HG02763 (cell line): ENCODE results near the gene GSTM1.
"Not testable (repeated sequence)": the region's sequence is repeated elsewhere in the genome, so short reads cannot be mapped to it uniquely, and the experiment has no call there.

ENCODE experiments used
- ATAC-seq: cut with Tn5 transposase; IDR thresholded peaks from one replicate; pipeline ENCODE4 v1.9.1; 2021; ENCODE audit warnings: mild to moderate bottlenecking, moderate library complexity; ENCODE audit not compliant: unreplicated experiment

GSTM1 gene

DNA sequence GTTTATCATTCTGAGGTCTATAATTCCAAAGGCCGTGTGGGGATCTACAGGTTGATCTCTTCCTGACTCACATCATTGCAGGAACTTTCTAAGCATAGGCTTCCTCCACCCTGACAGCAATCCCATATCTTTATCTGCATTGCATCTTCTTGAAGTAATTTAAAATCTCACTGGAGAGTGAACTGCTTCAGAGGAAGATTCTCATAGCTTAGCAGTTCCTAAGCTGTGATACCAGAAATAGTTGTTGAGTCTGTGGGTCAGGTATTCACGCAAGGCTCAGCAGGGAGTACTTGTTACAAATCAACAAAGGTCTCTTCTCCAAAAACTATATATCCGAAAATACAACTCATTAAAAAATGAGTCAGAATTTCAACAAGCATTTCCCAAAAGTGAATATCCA, 7.5 kb downstream of the GSTM1 start:
- not testable (repeated sequence) for ATAC-seq

DNA sequence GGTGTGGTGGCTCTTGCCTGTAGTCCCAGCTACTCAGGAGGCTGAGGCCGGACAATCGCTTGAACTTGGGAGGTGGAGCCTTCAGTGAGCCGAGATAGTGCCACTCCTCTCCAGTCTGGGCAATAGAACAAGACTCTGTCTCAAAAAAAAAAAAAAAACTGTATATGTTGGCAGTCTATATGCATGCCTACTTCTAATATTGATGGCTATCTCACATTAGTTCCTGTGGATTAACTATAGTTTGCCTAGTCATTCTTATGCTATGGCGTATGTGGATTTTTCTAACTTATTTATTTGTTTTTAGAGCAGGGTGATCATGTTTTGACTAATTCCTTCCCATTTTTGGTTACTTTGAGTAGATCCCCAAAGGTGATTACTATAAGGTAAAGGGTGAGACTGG, 9.4 kb downstream of the GSTM1 start:
- no peak for ATAC-seq

DNA sequence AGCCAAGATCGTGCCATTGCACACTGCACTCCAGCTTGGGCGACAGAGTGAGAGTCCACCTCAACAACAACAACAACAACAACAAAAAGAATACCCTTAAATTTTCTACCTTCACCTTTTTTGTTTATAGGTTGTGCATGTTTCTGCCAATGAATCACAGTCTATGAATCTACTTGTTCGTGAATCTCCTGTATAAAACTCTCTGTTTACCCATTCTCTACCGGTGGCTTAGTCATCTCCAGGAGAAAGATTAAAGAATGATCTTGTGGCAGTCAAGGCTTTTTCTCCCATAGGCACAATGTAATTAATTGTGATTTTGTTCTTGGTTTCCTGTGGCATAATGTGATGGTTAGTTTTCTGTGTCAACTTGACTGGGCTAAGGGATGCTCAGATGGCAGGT, 10.2 kb downstream of the GSTM1 start:
- ATAC-seq: not testable (repeated sequence)

DNA sequence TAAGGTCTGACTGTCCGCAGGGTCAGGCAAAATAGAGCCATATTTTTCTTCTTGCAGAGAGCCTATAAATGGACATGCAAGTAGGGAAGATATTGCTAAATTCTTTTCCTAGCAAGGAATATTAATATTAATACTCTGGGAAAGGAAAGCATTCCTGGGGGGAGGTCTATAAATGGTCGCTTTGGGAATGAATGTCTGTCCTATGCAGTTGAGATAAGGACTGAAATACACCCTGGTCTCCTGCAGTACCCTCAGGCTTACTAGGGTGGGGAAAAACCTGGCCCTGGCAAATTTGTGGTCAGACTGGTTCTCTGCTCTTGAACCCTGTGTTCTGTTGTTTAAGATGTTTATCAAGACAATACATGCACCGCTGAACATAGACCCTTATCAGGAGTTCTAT, 15.3 kb downstream of the GSTM1 start:
- ATAC-seq: not testable (repeated sequence)

DNA sequence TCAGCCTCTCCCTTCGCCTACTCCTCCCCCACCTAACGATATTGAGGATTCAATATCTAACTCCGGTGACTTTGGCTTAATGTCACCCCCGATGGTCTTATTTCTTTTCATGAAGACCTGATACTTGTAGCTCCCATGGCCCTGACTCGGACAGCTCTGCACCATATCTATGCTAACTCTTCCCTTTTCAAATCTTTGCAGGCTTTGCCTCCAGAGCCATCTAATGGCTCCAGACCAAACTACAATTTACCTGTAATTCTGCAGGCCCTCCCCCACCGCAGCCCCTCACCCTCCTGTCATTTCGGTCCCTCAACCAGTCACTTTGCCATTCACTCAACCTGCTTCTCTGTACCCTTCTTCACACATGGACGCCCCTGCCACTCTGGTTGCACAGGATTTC, 16.6 kb downstream of the GSTM1 start:
- ATAC-seq: no peak

DNA sequence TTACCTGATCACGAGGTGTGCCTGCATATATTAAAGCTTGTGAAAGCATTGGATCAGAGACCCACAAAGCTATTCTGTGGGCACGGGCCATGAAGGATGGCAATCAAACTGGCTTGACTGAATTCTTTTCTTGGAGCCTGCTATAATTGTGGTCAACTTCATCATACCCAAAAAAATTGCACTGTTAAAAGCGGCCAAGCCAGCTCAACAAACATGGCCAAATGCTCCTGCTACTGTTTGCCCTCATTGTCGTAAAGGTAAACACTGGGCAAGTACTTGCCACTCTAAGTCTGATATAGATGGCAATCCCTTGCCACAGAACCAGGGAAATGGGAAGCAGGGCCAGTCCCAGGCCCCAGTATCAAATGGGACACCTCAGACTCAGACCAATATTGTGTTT, 17.8 kb downstream of the GSTM1 start:
- ATAC-seq: no peak

DNA sequence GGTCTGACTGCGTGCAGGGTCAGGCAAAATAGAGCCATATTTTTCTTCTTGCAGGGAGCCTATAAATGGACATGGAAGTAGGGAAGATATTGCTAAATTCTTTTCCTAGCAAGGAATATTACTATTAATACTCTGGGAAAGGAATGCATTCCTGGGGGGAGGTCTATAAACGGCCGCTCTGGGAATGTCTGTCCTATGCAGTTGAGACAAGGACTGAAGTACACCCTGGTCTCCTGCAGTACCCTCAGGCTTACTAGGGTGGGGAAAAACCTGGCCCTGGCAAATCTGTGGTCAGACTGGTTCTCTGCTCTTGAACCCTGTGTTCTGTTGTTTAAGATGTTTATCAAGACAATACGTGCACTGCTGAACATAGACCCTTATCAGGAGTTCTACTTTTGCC, 21.3 kb downstream of the GSTM1 start:
- ATAC-seq: not testable (repeated sequence)

DNA sequence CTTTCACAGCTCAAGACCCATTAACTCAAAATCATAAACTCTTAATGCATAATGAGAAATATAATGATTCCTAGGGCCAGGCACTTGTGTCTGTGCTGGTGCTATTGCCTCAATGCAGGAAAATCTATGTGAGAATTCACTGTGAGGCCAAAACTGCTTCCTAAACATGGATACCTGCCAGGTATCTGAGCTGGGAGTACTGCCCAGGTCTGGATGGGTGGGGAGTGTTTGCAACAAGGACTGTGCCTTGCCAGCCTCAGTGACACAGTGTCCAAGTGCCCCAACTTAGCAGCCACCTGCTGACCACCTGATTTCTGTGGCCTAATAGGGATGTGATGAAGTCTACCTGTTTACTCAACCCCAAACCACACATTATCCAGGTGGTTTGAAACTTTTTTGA, 22.2 kb downstream of the GSTM1 start:
- ATAC-seq: not testable (repeated sequence)

DNA sequence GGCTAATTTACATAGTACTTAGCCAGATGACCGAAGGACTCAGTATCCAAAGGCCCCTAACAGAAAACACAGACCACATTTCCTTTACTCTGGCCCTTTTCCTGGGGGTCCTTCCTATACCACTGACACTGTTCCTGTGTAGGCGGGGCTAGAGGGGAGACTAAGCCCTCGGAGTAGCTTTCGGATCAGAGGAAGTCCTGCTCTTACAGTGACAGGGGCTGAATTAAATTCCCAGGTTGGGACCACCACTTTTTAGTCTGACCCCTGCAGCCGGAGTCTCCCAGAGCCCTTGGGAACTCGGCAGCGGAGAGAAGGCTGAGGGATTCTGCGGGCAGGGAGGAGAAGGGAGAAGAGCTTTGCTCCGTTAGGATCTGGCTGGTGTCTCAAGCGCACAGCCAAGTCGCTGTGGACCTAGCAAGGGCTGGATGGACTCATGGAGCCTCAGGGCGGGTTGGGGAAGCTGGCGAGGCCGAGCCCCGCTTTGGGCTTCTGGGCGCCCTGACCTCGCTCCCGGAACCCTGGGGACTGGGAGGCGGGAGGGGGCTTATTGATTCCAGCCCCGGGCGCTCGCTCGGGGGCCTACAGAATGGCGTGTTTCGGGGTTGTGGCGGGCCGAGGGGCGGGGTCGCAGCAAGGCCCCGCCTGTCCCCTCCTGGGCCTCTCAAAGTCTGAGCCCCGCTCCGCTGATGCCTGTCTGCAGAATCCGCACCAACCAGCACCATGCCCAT, 24.1 kb downstream of the GSTM1 start, which contains the start of gene GSTM5:
TSS of gene GSTM5 (plus strand) at position 659 of the 728 bp plus-strand sequence. CDS start at position 721, 62 bp downstream.
- not testable (repeated sequence) for ATAC-seq

DNA sequence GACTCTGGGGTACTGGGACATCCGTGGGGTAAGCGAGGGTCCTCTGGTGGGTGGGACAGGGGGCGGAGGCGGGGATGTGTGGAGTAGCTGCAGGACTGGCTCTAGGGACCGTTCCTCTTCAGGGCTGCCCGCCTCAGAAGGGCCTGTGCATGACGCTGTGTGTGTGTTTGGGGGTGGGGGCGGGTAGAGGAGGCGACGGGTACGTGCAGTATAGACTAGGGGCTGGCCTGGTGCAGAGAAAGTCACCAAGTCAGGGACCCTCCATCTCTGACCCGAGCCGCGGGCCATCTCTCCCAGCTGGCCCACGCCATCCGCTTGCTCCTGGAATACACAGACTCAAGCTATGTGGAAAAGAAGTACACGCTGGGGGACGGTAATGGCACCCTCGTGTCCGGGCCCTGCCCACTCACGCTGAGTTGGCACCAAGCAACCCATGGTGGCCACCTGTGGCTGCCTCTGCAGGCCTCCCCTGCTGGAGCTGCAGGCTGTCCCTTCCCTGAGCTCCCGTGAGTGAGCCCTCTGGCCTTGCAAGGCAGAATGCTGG, 24.8 kb downstream of the GSTM1 start:
- no peak for ATAC-seq

DNA sequence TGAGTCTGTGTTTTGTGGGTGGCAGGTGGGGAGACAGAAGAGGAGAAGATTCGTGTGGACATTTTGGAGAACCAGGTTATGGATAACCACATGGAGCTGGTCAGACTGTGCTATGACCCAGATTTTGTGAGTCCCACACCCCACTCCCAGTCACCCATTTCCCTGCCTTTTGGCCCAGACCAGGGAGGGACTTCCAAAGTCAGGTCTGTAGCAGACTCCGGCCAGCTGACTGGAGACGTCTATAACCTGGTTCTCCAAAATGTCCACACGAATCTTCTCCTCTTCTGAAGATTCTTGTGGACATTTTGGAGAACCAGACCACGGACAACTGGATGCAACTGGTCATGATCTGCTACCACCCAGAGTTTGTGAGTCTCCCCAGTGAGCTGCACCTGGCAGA, 26.0 kb downstream of the GSTM1 start:
- ATAC-seq: no peak

DNA sequence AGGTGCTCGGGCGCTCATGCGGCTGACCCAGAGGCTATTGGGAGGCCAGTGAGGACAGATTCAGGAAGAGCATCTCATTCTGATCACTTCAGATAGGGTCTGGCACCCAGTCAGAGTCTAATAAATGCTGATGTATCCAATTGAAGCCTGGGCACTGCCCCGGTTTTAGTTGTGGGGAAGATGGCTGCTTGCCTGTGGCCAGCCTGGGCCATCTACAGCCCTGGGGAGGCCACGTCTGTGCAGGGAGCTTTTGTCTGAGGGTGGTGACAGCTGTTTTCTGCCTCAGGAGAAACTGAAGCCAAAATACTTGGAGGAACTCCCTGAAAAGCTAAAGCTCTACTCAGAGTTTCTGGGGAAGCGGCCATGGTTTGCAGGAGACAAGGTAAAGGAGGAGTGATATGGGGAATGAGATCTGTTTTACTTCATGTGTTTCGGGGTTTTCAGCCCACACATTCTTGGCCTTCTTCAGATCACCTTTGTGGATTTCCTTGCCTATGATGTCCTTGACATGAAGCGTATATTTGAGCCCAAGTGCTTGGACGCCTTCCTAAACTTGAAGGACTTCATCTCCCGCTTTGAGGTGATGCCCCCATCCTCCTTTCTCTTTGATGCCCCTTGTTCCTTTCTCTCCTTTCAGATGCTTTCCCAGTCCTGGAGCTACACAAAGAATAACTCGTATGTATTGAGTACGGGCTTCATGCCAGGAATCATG, 27.2 kb downstream of the GSTM1 start:
- no peak for ATAC-seq

DNA sequence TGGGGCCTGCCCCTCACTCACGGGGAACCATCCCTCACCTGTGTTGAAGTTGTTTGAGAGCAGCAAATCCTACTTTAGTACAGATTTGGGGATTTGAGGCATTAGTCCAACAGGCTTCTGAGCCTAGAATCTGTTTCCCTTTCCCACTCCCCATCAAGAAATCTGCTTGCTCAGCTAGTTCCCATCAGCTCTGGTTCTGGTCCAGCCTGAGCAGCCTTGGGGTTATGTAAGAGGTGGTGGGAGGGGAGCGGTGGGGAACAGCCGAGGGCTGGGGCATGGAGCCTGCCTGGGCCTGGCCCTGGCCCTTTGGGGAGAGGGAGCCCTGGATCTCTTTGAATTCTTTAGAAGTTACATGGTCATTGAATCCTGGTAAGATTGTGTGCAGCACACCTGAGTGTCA, 28.5 kb downstream of the GSTM1 start:
- no peak for ATAC-seq

DNA sequence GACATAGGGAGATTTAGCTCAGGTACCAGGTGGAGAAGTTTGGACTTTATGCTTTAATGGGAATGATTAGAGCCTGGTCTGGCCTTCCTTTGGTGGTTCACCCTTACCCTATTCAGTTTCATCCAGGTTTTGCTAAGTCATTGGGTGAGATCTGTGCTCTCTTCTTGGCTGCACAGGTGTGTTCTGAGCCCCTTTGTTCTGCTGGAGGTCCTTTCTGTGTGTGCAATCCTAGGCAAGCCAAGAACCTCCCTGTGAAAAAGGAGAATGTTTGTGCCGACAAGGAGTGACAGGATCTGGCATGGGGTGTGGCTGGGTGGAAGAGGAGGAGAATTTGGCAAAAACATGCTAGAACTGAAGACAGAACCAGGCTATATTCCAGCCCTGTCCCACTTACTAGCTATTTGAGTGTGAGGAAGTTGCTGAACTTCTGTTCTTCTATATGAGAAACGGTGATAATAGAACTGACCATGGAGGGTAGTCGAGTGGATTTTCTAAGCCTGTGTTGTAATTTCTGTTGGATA, 29.0 kb downstream of the GSTM1 start:
- no peak for ATAC-seq

DNA sequence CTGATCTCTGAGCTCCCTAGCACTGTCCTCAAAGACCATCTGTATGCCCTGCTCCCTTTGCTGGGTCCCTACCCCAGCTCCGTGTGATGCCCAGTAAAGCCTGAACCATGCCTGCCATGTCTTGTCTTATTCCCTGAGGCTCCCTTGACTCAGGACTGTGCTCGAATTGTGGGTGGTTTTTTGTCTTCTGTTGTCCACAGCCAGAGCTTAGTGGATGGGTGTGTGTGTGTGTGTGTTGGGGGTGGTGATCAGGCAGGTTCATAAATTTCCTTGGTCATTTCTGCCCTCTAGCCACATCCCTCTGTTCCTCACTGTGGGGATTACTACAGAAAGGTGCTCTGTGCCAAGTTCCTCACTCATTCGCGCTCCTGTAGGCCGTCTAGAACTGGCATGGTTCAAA, 30.1 kb downstream of the GSTM1 start:
- ATAC-seq: no peak

DNA sequence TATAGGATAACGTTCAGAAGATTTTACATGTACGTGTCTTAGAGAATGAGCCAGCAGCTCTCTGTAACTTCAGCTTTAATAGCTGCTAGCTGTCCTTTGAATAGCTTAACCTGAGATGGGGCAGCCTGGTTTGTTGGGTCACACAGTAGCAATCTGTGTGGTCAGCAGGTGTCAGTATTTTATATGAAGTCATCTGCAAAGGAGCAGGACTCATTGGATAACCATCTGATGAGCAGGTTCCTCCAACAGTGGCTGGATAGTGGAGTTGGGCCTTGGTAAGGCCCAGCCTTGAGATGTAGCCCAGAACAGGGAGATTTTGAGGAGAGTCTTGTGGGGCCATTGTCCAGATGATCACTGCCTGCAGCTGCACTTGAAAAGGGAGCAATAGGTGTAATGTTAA, 30.9 kb downstream of the GSTM1 start:
- ATAC-seq: no peak

DNA sequence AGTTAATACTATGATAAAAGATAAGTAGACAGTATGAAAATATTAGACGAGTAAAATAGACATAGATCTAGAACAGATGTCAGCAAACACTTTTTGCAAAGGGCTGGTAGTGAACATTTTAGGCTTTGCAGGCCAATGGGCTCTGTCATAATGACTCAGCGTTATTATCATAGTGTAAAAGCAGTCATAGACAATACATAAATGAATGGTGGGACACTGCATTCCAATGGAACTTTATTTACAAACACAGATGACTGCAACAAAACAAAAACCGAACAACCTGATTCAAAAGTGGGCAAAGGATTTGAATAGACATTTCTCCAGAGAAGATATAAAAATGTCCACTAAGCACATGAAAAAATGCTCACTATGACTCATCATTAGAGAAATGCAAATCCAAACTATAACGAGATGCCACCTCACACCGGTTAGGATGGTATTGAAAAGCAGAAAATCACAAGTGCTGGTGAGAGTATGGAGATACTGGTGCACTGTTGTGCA, 31.8 kb downstream of the GSTM1 start:
- ATAC-seq: no peak

DNA sequence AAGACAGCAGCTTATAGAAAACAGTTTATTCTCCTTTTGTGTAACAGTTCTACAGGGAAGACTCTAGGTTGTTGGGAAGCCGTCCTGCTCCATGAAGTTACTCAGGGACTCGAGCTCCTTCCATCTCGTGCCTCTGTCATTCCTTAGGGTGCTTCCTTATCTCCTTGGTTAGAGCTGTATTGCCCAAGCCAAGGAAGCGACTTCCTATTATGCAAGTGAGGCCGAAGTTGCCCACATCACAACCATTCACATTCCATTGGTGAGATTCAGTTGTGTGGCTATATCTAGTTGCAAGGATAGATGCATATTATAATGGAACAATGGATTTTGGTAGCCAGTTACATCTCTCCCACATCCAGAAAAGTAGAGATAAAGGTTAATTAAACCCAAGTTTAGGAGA, 33.4 kb downstream of the GSTM1 start:
- ATAC-seq: no peak

DNA sequence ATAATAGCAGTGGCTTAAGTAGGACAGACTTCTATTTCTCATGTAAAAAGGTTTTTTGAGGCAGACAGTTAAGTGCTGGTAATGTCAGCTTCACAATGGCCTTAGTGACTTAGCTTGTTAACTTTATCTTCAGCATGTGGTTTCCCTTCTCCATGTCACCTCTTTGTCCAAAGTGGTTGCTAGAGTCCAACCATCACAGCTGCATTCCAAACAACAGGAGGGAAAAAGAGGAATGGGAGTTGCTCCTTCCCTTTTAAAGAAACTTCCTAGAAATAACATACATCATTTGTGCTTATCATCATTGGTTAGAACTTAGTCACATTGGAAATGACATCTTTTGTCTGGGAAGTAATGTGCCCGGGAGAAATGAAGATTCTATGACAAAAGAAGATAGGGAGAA, 34.4 kb downstream of the GSTM1 start:
- no peak for ATAC-seq

DNA sequence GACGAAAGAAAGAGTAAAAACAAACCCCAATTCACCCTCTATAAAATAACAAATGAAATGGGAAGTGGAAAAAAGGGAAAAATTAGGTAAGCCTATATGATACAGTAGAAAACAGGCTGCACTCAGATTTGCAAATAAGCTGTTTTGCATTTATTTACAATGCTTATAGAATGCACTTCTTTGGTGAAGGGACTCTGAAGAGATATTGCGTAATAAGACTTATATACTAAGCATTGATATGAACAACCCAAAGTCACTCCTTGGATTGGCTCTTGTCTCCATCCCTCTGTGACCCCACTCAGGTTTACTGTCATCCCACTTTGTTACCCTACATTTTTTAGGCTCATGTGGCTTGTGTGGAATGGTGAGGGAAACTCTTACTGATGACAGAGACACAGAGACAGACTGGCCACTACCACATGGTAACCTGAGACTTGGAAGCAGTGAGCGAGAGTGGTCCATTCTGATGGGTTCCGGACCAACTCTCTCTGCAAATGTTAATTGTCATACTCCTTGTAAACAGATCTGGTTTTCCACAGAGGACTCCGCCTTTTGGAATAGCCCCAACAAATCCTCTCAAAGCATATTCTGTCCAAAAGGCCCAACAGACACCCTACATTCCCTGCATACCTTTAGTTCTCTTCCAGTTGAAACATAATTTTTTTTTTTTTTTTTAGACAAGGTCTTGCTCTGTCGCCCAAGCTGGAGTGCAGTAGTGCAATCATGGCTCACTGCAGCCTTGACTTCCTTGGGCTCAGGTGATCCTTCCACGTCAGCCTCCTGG, 35.5 kb downstream of the GSTM1 start:
- ATAC-seq: no peak

DNA sequence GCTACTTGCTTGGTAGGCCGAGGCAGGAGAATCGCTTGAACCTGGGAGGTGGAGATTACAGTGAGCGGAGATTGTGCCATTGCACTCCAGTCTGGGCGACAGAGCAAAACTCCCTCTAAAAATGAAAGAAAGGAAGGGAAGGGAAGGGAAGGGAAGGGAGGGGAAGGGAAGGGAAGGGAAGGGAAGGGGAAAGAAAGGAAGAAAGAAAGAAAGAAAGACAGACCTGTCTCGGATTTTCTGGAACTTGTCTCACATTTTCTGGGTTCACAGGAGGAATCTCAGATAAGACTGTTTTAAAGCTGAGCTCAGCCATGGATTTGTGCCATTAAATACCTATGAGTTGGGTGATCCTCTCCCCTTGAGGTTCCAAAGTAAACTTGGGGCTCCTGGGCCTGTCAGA, 37.3 kb downstream of the GSTM1 start:
- ATAC-seq: no peak
